SK-N-SH (cell line): ENCODE results near the gene FAM163A.

Experiments used
- CTCF ChIP-seq: fragments of 200-600 bp; sonication (generic); IDR thresholded peaks from 2 replicates; pipeline ENCODE4 v1.6.1; 2017; ENCODE audit warnings: antibody characterized with exemption, mild to moderate bottlenecking, moderate library complexity
- ELF1 ChIP-seq: IDR thresholded peaks from 2 replicates; pipeline ENCODE4 v1.4.0; 2012
- EZH2phosphoT487 ChIP-seq: fragments of 200-600 bp; sonication (generic); IDR thresholded peaks from 2 replicates; pipeline ENCODE4 v1.6.1; 2017; ENCODE audit warnings: low read depth, mixed run types, mild to moderate bottlenecking, antibody characterized with exemption, moderate library complexity, borderline replicate concordance
- MXI1 ChIP-seq: IDR thresholded peaks from 2 replicates; pipeline ENCODE4 v1.6.1; 2012; ENCODE audit warnings: mild to moderate bottlenecking, low read depth, low read length, improper control_type of control experiment
- RAD21 ChIP-seq: IDR thresholded peaks from 2 replicates; pipeline ENCODE4 v1.6.1; 2012; ENCODE audit warnings: mild to moderate bottlenecking, low read length
- RCOR1 ChIP-seq: fragments of 150-350 bp; IDR thresholded peaks from 2 replicates; pipeline ENCODE4 v1.6.1; 2017; ENCODE audit warnings: antibody characterized with exemption, low read length
- REST ChIP-seq: IDR thresholded peaks from 2 replicates; pipeline ENCODE4 v1.6.1; 2012; ENCODE audit warnings: mild to moderate bottlenecking, low read depth, low read length, moderate library complexity
- TF ChIP-seq, protein P1 (sequence below): IDR thresholded peaks from 2 replicates; pipeline ENCODE4 v1.4.0; 2012; ENCODE audit warnings: low read depth, borderline replicate concordance

- no peak for TF ChIP-seq CTCF
- TF ChIP-seq EZH2phosphoT487 = no peak
- TF ChIP-seq RAD21 = no peak
- no peak for TF ChIP-seq MXI1
- no peak for TF ChIP-seq RCOR1
- no peak for TF ChIP-seq ELF1
- TF ChIP-seq REST = no peak
- TF ChIP-seq, protein P1, sequence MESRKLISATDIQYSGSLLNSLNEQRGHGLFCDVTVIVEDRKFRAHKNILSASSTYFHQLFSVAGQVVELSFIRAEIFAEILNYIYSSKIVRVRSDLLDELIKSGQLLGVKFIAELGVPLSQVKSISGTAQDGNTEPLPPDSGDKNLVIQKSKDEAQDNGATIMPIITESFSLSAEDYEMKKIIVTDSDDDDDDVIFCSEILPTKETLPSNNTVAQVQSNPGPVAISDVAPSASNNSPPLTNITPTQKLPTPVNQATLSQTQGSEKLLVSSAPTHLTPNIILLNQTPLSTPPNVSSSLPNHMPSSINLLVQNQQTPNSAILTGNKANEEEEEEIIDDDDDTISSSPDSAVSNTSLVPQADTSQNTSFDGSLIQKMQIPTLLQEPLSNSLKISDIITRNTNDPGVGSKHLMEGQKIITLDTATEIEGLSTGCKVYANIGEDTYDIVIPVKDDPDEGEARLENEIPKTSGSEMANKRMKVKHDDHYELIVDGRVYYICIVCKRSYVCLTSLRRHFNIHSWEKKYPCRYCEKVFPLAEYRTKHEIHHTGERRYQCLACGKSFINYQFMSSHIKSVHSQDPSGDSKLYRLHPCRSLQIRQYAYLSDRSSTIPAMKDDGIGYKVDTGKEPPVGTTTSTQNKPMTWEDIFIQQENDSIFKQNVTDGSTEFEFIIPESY = no peak
Observed at GRCh38 chr1:179818743-179819173, 75.7 kb downstream of the FAM163A start.
